Left lung (tissue), 10 donors: ENCODE results near the gene LIM2. TPM values are rescaled to one million over a fixed set of nuclear protein-coding genes. Genes with fewer than 3 reads are reported as not detected.
"Not testable (repeated sequence)": the region's sequence is repeated elsewhere in the genome, so short reads cannot be mapped to it uniquely, and the experiment has no call there.

Experiments
- ATAC-seq: fragments of 200-7000 bp; cut with Tn5 transposase; one replicate; pipeline ENCODE4 v1.9.1; 2020; ENCODE audit warnings: moderate library complexity
- DNase-seq, 4 donors: peaks; one replicate each; pipeline ENCODE4 v3.0.0-alpha.2; 2013 to 2020
- H3K27ac ChIP-seq, 2 donors: fragments of 200-600 bp; sonication (generic) in 1 of 2; one replicate each; pipeline versions ENCODE4 v1.5.0 to v1.8.0; 2020 to 2021
- H3K27me3 ChIP-seq, 2 donors: fragments of 200-600 bp; sonication (generic) in 1 of 2; one replicate each; pipeline versions ENCODE4 v1.5.0 to v1.8.0; 2020 to 2021
- H3K36me3 ChIP-seq, 2 donors: fragments of 200-600 bp; sonication (generic) in 1 of 2; one replicate each; pipeline versions ENCODE4 v1.5.0 to v1.8.0; 2020 to 2021
- H3K4me1 ChIP-seq, 2 donors: fragments of 200-600 bp; one replicate each; pipeline ENCODE4 v1.8.0; 2021
- H3K4me3 ChIP-seq, 2 donors: fragments of 200-600 bp; sonication (generic) in 1 of 2; one replicate each; pipeline versions ENCODE4 v1.5.0 to v1.8.0; 2020 to 2021; ENCODE audit warnings: mild to moderate bottlenecking in 1 of 2
- H3K9me3 ChIP-seq, 2 donors: fragments of 200-600 bp; sonication (generic) in 1 of 2; one replicate each; pipeline versions ENCODE4 v1.5.0 to v1.8.0; 2020 to 2021
- CTCF ChIP-seq, 2 donors: fragments of 200-600 bp; sonication (generic) in 1 of 2; IDR thresholded peaks; one replicate each; pipeline versions ENCODE4 v1.5.0 to v1.8.0; 2021; ENCODE audit warnings: antibody characterized with exemption in 2 of 2
- intact Hi-C, 2 donors: fragments of 100-400 bp; cut with DNase I; formaldehyde crosslinking; loops; one replicate each; pipeline versions ENCODE4 v1.11.2 to v1.14.2; 2022
- polyA plus RNA-seq, 6 donors: library from polyadenylated mRNA; unstranded; fragments of 120-200 nt; gene quantifications; one replicate each; pipeline ENCODE4 v1.2.1, GENCODE V29; 2013; ENCODE audit not compliant: insufficient read length in 6 of 6
- total RNA-seq, 2 donors: library from RNA; stranded (reverse); fragmentation: NEBNext Ultra II Directional; extraction: Animal tissue kit (Norgen Biotek cat#: 25700); gene quantifications; one replicate each; pipeline ENCODE4 v1.2.1, GENCODE V29; 2021
- donor health status: DM: no; HTN: yes; CAD: no.
- donor health status: DM: no; HTN: no; CAD: no.

The LIM2 gene
- total and polyA plus RNA-seq, 8 donors: not detected

DNA sequence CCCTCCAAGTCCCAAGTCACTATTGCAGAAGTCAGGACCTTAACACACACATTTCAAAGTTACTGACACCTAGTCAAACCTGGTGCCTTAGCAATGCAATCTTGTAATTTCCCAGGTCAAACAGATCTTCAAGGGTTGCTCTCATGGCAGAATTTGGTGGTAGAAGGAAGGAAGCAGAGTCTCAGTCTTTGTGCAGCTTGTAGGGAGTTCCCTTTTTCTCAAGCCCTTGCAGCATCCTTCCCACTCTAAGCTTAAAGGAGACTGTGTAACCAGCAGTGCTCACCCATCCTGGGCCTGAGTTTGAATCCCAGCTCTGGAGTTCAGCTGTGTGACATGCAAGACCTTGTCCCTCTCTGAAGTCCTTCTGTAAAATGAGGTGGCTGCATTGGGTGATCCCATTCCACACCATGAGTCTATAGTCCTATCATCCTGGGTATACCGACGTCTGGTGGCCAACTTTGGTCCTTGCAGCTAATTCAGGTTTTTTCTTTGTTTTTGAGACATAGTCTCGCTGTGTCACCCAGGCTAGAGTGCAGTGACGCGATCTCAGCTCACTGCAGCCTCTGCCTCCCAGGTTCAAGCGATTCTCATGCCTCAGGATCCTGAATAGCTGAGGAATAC is 19.8 kb upstream of the LIM2 start:
- H3K27me3 ChIP-seq: no peaks in the 10 kb centered on the region
- peak; percentile 77 for ATAC-seq
- peaks cover 0 to 44% of the 10 kb centered on the region in 2 donors for H3K4me1 ChIP-seq
- peak in 1 of 4 donors; percentile 21 for DNase-seq
- peak overlapping the region in 1 of 2 donors; percentile 88 for H3K27ac ChIP-seq
- peaks cover 0 to 6% of the 10 kb centered on the region in 2 donors for H3K36me3 ChIP-seq
- H3K9me3 ChIP-seq: peaks cover 0 to 6% of the 10 kb centered on the region in 2 donors
- H3K4me3 ChIP-seq: no peak overlapping the region
- no peak for TF ChIP-seq CTCF (IDR thresholded peaks at IDR 0.05)
- intact Hi-C loops: no loop called here

DNA sequence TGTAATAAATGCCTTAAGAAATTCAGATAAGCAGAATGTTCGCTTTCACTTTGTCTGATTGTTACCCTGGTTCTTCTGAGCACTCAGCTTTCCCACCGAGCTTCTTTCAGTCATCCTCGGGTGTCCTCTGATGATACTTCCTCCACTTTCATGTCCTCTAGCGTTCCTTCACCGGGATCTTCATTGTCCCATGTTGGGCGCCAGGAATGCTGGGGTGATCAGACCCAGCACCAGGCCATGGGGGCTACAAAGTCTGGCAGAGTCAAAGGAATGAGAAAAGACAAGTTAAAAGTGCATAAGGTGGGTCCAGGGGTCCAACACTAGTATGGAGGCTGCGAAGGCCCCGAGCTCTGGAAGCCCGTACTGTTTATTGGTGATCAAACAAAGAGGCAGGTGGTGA is 14.3 kb upstream of the LIM2 start:
- no peaks in the 10 kb centered on the region for H3K27me3 ChIP-seq
- DNase-seq (no peak), ATAC-seq (no peak)
- peaks cover 0 to 18% of the 10 kb centered on the region in 2 donors for H3K9me3 ChIP-seq
- intact Hi-C loops: no loop called here
- H3K4me3 ChIP-seq: no peak overlapping the region
- no peak overlapping the region for H3K27ac ChIP-seq
- no peak for TF ChIP-seq CTCF (IDR thresholded peaks at IDR 0.05)
- H3K36me3 ChIP-seq: no peaks in the 10 kb centered on the region
- peaks cover 0 to 21% of the 10 kb centered on the region in 2 donors for H3K4me1 ChIP-seq

- H3K36me3 ChIP-seq, ATAC-seq, intact Hi-C loops, H3K27ac ChIP-seq, H3K4me3 ChIP-seq, H3K27me3 ChIP-seq, DNase-seq: not testable (repeated sequence)
- peaks cover 0 to 14% of the 10 kb centered on the region in 2 donors for H3K4me1 ChIP-seq
- peaks cover 0 to 18% of the 10 kb centered on the region in 2 donors for H3K9me3 ChIP-seq
Observed at GRCh38 chr19:51399936-51400335, 12.2 kb upstream of the LIM2 start.

- no peak for TF ChIP-seq CTCF (IDR thresholded peaks at IDR 0.05)
- Histone ChIP-seq H3K4me1 (peaks cover 0 to 21% of the 10 kb centered on the region in 2 donors), H3K27ac (no peak overlapping the region), H3K36me3 (no peaks in the 10 kb centered on the region), H3K27me3 (no peaks in the 10 kb centered on the region), H3K4me3 (no peak overlapping the region), H3K9me3 (peaks cover 0 to 18% of the 10 kb centered on the region in 2 donors)
- DNase-seq (no peak), ATAC-seq (no peak)
- intact Hi-C loops: no loop called here
Observed at GRCh38 chr19:51399231-51399630, 11.5 kb upstream of the LIM2 start.

GRCh38 chr19:51398096-51398704 is 10.4 kb upstream of the LIM2 start:
- peak; percentile 32 to 41 for TF ChIP-seq CTCF (IDR thresholded peaks at IDR 0.05)
- Histone ChIP-seq H3K27ac (no peak overlapping the region), H3K9me3 (peaks cover 0 to 16% of the 10 kb centered on the region in 2 donors), H3K36me3 (no peaks in the 10 kb centered on the region), H3K27me3 (no peaks in the 10 kb centered on the region), H3K4me1 (peaks cover 0 to 31% of the 10 kb centered on the region in 2 donors), H3K4me3 (no peak overlapping the region)
- ATAC-seq (no peak), DNase-seq (no peak)
- intact Hi-C loops: no loop called here

GRCh38 chr19:51397453-51397852 is 9.7 kb upstream of the LIM2 start:
- Histone ChIP-seq H3K9me3 (peaks cover 0 to 10% of the 10 kb centered on the region in 2 donors), H3K4me1 (peaks cover 0 to 38% of the 10 kb centered on the region in 2 donors)
- DNase-seq, intact Hi-C loops, H3K27me3 ChIP-seq, H3K4me3 ChIP-seq, ATAC-seq, H3K27ac ChIP-seq, H3K36me3 ChIP-seq: not testable (repeated sequence)
